ENCODE measurements around the gene PKP2.

Gene PKP2

DNA sequence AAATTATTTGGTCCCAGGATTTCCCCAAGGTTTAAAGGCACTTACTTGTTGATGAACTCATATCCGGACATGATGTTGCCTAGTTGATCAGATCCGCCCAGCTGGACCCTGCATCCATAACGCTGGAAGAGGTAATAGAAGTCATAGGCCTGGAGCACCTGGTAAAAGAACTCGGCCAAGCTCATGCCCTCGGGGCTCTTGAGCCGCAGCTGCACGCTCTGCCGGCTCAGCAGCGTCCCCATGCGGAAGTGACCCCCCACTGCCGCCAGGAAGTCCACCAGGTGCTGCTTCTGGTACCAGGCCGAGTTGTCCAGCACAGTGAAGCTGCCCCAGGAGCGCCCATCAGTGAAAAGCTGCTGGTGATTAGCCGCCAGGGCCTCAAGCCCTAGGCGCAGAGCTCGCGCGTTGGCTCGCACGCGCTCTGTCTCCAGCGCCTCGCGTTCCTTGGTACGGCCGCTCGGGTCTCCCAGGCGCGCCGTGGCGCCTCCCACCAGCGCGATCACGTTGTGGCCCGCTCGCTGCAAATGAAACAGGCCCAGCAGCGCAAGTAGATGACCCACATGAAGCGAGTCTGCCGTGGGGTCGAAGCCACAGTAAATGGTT lies 141.4 kb downstream of the PKP2 start:
- DNase-seq (ENCODE audit: low spot score) = peak; percentile 60

DNA sequence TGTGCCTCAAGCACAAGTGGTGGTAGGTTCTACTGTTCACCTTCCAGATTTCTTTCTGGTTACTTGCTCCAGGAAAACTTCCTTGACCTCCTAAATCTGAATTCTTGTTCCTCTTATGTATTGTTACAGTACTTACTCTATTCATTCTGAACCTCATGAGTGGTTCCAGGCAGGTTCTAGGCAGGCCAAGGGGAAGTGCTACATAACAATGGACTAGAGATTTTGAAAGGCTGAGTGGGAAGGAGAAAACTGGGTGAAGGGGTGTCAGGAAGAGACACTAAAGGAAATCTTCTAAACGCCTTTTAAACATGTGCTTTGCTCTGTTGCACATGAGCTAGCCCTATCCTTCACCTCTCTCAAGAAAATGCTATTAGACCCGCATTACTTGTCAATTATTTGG lies 142.5 kb downstream of the PKP2 start:
- no peak for DNase-seq (ENCODE audit: low spot score)

- no peak for DNase-seq (ENCODE audit: low spot score)
These were observed 143.0 kb downstream of the PKP2 start for GRCh38 chr12:32753605-32754004.

- DNase-seq (ENCODE audit: low spot score) = no peak
These were observed 153.3 kb downstream of the PKP2 start for GRCh38 chr12:32743264-32743663.

DNA sequence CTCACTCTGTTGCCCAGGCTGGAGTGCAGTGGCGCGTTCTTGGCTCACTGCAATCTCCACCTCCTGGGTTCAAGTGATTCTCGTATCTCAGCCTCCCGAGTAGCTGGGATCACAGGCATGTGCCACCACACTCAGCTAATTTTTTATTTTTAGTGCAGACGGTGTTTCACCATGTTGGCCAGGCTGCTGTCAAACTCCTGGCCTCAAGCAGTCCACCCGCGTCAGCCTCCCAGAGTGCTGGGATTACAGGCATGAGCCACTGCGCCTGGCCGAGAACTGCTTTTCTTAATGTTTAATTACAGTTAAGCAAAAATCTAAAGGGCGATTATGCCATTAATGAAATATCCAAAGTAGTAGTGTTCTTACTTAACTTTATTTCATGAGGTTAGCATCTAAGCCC lies 154.4 kb downstream of the PKP2 start:
- no peak for DNase-seq (ENCODE audit: low spot score)

All from CD4-positive, alpha-beta T cell treated with Interleukin-6 at 100 ng/mL for 8 hours (primary cell).